IMR-90 (cell line): ENCODE measurements around the gene CTAGE9.

Source experiments
- CEBPB ChIP-seq: IDR thresholded peaks from 2 replicates; pipeline ENCODE4 v1.6.1; 2012; ENCODE audit warnings: low read depth, low read length, improper control_type of control experiment
- FOS ChIP-seq: fragments of 150-350 bp; IDR thresholded peaks from 2 replicates; pipeline ENCODE4 v1.6.1; 2016; ENCODE audit warnings: low read depth, low read length
- MAFK ChIP-seq: IDR thresholded peaks from 2 replicates; pipeline ENCODE4 v1.6.1; 2012; ENCODE audit warnings: low read depth, low read length, improper control_type of control experiment
- MAZ ChIP-seq: IDR thresholded peaks from 2 replicates; pipeline ENCODE4 v1.6.1; 2012; ENCODE audit warnings: low read depth, mild to moderate bottlenecking, low read length, improper control_type of control experiment, moderate library complexity, borderline replicate concordance
- MXI1 ChIP-seq: IDR thresholded peaks from 2 replicates; pipeline ENCODE4 v1.6.1; 2012; ENCODE audit warnings: low read depth, mild to moderate bottlenecking, low read length, moderate library complexity, borderline replicate concordance
- NFE2L2 ChIP-seq: fragments of 150-350 bp; IDR thresholded peaks from 2 replicates; pipeline ENCODE4 v1.6.1; 2016; ENCODE audit warnings: low read depth, mild to moderate bottlenecking, low read length
- POLR2A ChIP-seq: IDR thresholded peaks from 2 replicates; pipeline ENCODE4 v1.6.1; 2012; ENCODE audit warnings: mild to moderate bottlenecking, low read depth, low read length
- RFX5 ChIP-seq: IDR thresholded peaks from 2 replicates; pipeline ENCODE4 v1.8.0; 2012; ENCODE audit warnings: low read depth, mild to moderate bottlenecking, low read length, moderate library complexity
- SMC3 ChIP-seq: fragments of 150-350 bp; IDR thresholded peaks from 2 replicates; pipeline ENCODE4 v1.6.1; 2016; ENCODE audit warnings: low read depth, mild to moderate bottlenecking, antibody characterized with exemption, low read length, moderate library complexity
- TF ChIP-seq, protein P1 (sequence below): conservative IDR thresholded peaks from 2 replicates; pipeline ENCODE4 v1.5.1; 2012; ENCODE audit warnings: mild to moderate bottlenecking, low read depth, low read length, improper control_type of control experiment

DNA sequence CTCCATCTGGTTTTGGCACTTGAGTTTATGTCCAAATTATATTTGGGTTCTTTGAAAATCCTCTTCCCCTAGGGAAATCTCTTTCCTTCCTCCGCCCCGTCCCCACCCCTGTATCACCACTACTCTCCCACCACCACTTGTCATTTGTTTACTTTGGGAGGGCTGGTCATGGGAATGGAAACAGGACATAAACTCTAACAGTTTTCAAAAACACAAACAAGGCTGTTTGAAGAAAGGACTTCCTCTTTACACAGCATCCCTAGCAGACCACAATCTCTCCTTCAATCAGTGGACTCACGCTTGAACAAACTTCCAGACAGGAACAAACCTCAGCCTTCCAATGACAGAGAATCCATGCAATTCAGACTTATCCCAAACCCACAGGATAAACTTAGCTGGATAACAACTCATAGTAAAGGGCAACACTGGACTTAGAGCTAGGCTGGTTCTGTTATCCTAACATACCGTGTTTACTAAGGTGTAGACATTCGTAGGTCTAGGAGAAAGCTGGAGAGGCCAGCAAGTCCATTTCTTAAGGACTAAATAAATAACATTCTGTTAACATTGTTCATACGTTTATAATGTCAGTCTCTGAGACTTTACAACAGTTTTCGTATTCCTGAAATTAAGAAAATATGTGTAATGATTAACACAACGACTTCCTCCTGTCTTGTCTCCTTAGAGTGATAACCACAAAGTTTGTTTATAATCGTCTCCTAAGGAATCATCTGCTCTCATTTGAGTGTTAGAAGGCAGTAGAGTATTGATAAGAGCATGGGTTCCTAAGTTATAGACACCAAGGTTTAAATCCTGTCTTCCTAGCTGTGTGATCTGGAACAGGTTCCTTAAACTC is 44.1 kb upstream of the CTAGE9 start:
- TF ChIP-seq POLR2A: no peak
- no peak for TF ChIP-seq MAFK
- TF ChIP-seq RFX5: no peak
- TF ChIP-seq, protein P1, sequence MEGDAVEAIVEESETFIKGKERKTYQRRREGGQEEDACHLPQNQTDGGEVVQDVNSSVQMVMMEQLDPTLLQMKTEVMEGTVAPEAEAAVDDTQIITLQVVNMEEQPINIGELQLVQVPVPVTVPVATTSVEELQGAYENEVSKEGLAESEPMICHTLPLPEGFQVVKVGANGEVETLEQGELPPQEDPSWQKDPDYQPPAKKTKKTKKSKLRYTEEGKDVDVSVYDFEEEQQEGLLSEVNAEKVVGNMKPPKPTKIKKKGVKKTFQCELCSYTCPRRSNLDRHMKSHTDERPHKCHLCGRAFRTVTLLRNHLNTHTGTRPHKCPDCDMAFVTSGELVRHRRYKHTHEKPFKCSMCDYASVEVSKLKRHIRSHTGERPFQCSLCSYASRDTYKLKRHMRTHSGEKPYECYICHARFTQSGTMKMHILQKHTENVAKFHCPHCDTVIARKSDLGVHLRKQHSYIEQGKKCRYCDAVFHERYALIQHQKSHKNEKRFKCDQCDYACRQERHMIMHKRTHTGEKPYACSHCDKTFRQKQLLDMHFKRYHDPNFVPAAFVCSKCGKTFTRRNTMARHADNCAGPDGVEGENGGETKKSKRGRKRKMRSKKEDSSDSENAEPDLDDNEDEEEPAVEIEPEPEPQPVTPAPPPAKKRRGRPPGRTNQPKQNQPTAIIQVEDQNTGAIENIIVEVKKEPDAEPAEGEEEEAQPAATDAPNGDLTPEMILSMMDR: no peak
- TF ChIP-seq FOS: no peak
- TF ChIP-seq MAZ: no peak
- TF ChIP-seq CEBPB: no peak
- TF ChIP-seq MXI1: no peak
- no peak for TF ChIP-seq NFE2L2
- TF ChIP-seq SMC3: no peak
